ENCODE data around the gene TRAK1.
A peak's percentile ranks its signal among the peaks of the same experiment; 100 is the strongest.

TRAK1 gene

DNA sequence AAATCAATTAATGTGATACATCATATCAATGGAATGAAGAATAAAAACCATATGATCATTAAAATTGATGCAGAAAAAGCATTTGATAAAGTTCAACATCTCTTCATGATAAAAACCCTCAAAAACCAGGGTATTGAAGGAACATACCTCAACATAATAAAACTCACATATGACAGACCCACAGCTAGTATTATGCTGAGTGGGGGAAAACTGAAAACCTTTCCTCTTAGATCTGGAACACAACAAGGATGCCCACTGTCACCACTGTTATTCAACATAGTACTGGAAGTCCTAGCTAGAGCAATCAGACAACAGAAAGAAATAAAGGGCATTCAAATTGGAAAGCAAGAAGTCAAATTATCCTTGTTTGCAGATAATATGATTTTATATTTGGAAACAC lies 144.4 kb downstream of the TRAK1 start:
- H3K36me3 ChIP-seq (ENCODE audit: insufficient read depth, low read length) = no peaks in the 10 kb centered on the region
- H3K4me1 ChIP-seq (ENCODE audit: insufficient read depth, low read length) = no peaks in the 10 kb centered on the region
- peaks cover 10% of the 10 kb centered on the region for H3K9me3 ChIP-seq (ENCODE audit: low read length)
- no peak overlapping the region for H3K4me3 ChIP-seq (ENCODE audit: low read length)
- H2AFZ ChIP-seq (ENCODE audit: low read depth, low read length) = no peak overlapping the region
- H3K27me3 ChIP-seq (ENCODE audit: insufficient read depth, low read length) = no peaks in the 10 kb centered on the region

DNA sequence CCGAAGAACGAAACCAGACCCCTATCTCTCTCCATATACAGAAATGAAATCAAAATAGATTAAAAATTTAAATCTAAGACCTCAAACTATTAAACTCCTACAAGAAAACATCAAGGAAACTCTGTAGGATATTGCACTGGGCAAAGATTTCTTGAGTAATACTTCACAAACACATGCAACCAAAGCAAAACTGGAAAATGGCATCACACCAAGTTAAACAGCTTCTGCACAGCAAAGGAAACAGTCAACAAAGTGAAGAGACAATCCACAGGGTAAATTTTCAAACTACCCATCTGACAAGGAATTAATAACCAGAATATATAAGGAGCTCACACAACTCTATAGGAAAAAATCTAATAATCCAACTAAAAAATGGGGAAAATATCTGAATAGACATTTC lies 145.5 kb downstream of the TRAK1 start:
- H3K36me3 ChIP-seq (ENCODE audit: insufficient read depth, low read length) = no peaks in the 10 kb centered on the region
- H3K4me1 ChIP-seq (ENCODE audit: insufficient read depth, low read length) = no peaks in the 10 kb centered on the region
- no peaks in the 10 kb centered on the region for H3K27me3 ChIP-seq (ENCODE audit: insufficient read depth, low read length)
- H3K9me3 ChIP-seq (ENCODE audit: low read length) = peaks cover 10% of the 10 kb centered on the region
- H3K4me3 ChIP-seq (ENCODE audit: low read length) = no peak overlapping the region
- H2AFZ ChIP-seq (ENCODE audit: low read depth, low read length) = no peak overlapping the region

DNA sequence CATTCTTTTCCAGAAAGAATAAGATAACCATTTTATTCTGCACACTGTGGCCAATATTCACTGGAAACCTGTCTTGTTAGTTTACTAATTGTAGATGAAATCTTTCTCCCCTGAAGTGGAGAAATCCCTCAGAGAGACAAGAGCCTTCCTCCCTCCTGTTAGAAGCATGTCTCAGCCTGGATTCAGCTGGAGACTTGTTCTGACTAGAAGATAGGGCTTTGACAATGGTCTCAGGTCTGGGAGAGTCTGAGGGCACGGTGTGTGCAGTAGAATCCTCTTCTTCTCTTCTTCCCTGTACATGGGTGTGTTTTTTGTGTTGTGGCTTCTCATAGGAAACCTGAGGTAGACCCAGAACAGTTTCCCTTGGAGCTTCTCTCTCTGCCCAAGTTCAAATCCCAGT lies 154.9 kb downstream of the TRAK1 start:
- no peak overlapping the region for H2AFZ ChIP-seq (ENCODE audit: low read depth, low read length)
- H3K9me3 ChIP-seq (ENCODE audit: low read length) = no peaks in the 10 kb centered on the region
- no peak overlapping the region for H3K4me3 ChIP-seq (ENCODE audit: low read length)
- H3K27me3 ChIP-seq (ENCODE audit: insufficient read depth, low read length) = peaks cover 6% of the 10 kb centered on the region
- H3K4me1 ChIP-seq (ENCODE audit: insufficient read depth, low read length) = peaks cover 10% of the 10 kb centered on the region
- no peaks in the 10 kb centered on the region for H3K36me3 ChIP-seq (ENCODE audit: insufficient read depth, low read length)

DNA sequence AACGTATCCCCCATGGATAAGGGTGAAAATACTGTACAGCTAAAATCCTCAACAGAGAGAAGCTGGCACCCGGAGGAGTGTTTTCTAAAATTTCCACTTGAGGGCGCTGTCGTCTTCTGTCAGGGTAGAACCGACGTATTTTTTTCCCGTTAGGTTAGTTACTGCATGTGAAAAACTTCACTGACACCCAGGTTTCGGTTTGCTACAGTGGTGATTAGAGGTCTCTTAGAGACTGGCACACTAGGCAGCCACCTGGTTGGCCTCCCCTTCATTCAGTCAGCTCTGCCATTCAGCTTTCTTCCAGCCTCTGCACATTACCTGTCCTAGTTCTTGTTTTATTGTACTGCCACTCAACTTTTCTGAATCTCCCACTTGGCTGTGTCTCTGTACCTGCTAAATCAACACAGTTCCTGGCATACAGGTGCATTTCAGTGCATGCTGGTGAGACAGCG lies 156.4 kb downstream of the TRAK1 start:
- Histone ChIP-seq H3K4me1 (ENCODE audit: insufficient read depth, low read length) (peaks cover 10% of the 10 kb centered on the region), H3K27me3 (ENCODE audit: insufficient read depth, low read length) (peaks cover 6% of the 10 kb centered on the region), H3K36me3 (ENCODE audit: insufficient read depth, low read length) (no peaks in the 10 kb centered on the region), H3K9me3 (ENCODE audit: low read length) (no peaks in the 10 kb centered on the region), H3K4me3 (ENCODE audit: low read length) (no peak overlapping the region), H2AFZ (ENCODE audit: low read depth, low read length) (peak overlapping the region; percentile 34)

DNA sequence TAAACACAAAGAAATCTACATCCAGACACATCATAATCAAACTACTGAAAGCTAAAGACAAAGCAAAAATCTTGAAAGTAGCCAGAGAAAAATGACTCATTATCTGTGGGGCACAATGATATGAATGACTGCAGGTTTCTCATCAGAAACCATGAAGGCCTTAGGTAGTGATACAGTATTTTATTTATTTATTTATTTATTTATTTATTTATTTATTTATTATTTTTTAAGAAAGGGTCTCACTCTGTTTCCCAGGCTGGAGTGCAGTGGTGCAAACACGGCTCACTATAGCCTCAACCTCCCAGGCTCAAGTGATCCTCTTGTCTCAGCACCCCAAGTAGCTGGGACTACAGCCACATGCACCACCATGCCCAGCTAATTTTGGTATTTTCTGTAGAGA lies 159.6 kb downstream of the TRAK1 start:
- H3K9me3 ChIP-seq (ENCODE audit: low read length) = no peaks in the 10 kb centered on the region
- H3K4me3 ChIP-seq (ENCODE audit: low read length) = no peak overlapping the region
- H2AFZ ChIP-seq (ENCODE audit: low read depth, low read length) = no peak overlapping the region
- peaks cover 10% of the 10 kb centered on the region for H3K4me1 ChIP-seq (ENCODE audit: insufficient read depth, low read length)
- peaks cover 17% of the 10 kb centered on the region for H3K27me3 ChIP-seq (ENCODE audit: insufficient read depth, low read length)
- H3K36me3 ChIP-seq (ENCODE audit: insufficient read depth, low read length) = no peaks in the 10 kb centered on the region

DNA sequence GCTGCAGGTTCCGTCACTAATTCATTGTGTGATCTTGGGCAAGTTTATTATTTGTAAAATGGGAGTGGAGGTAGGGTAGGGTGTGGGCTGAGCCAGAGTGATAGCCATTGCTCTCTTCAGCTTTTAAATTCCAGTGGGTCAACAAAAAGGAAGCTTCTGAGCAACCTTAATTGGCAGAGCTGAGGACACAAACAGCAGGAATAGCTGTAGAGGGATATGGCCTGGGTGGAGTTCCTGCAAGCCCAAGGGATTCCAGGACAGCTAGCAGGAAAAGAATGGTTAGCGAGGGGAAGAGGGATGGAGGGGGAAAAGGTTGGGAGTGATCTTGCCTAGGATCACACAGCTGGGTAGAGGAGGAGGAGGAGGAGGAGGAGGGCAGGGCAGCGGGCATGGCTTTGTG lies 163.4 kb downstream of the TRAK1 start:
- Histone ChIP-seq H3K4me1 (ENCODE audit: insufficient read depth, low read length) (no peaks in the 10 kb centered on the region), H3K9me3 (ENCODE audit: low read length) (no peaks in the 10 kb centered on the region), H3K36me3 (ENCODE audit: insufficient read depth, low read length) (no peaks in the 10 kb centered on the region), H3K27me3 (ENCODE audit: insufficient read depth, low read length) (peaks cover 16% of the 10 kb centered on the region), H2AFZ (ENCODE audit: low read depth, low read length) (no peak overlapping the region), H3K4me3 (ENCODE audit: low read length) (no peak overlapping the region)

DNA sequence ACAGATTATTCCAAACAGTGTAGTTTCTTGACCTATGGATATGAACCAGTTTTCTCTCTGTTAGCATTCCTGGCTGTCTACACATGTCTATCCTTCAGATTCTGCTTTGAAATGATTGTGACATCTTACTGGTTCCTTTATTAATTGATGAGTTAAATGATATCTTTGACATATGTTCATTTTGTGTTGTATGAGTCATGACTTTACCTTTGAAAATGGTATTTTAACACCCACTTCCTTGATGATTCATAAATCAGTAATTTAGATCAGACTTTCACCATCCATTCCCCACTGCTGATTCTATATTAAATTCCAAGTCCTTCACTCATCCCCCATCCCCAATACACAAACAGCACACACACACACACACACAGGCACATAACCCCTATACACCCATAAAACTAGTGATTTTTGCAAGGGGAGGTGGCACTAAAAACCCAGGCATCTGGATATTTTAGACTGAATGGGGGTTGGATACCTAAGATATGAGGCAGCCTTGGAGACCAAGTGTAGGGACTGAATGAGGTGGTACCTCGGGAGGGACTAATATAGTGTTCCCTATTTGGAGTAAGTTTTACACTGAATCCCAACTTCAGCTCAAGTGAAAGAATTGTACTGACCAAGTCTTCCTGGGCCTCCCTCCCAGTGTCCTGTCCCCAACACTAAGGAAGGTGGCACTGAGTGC lies 165.1 kb downstream of the TRAK1 start:
- Histone ChIP-seq H3K4me3 (ENCODE audit: low read length) (no peak overlapping the region), H3K9me3 (ENCODE audit: low read length) (no peaks in the 10 kb centered on the region), H3K4me1 (ENCODE audit: insufficient read depth, low read length) (no peaks in the 10 kb centered on the region), H3K36me3 (ENCODE audit: insufficient read depth, low read length) (no peaks in the 10 kb centered on the region), H3K27me3 (ENCODE audit: insufficient read depth, low read length) (peaks cover 17% of the 10 kb centered on the region), H2AFZ (ENCODE audit: low read depth, low read length) (no peak overlapping the region)

DNA sequence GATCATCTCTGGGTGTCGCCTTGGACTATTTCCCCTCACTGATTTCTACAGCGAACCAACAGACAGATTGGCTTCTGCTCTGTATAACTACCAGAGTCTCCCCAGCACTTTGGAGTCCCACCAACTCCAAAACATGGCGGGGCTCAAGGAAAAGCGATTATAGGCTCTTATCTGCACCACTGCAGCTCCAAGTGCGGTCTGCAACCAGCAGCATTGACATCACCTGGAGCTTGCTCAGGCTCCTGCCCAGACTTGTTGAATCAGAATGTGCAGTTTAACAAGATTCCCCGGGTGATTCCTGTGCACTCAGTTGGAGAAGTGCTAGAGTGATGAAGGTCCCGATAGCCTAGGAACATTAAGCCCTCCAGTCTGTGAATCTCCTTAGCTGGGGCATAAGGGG lies 165.8 kb downstream of the TRAK1 start:
- H3K36me3 ChIP-seq (ENCODE audit: insufficient read depth, low read length) = no peaks in the 10 kb centered on the region
- peaks cover 17% of the 10 kb centered on the region for H3K27me3 ChIP-seq (ENCODE audit: insufficient read depth, low read length)
- H2AFZ ChIP-seq (ENCODE audit: low read depth, low read length) = no peak overlapping the region
- H3K4me3 ChIP-seq (ENCODE audit: low read length) = no peak overlapping the region
- no peaks in the 10 kb centered on the region for H3K9me3 ChIP-seq (ENCODE audit: low read length)
- no peaks in the 10 kb centered on the region for H3K4me1 ChIP-seq (ENCODE audit: insufficient read depth, low read length)

DNA sequence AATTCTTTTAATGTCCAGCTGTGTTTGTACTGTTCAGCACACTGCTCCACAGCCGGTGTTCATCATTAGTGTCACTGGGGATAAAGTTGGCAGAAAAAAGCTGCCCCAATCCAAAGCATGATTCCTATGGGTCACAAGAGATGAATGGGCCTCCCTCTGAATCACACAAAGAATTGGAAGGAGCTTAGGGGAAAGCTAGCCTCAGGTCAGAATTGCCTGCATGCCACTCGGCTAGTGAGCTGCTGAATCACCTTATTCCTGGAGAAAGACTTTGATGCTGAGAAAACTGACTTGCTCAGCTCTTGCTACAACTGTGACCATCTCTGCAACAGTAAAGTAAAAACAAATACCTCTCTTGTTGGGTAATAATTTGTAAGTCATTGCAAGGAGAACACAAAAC lies 171.4 kb downstream of the TRAK1 start:
- Histone ChIP-seq H3K4me1 (ENCODE audit: insufficient read depth, low read length) (peaks cover 5% of the 10 kb centered on the region), H3K4me3 (ENCODE audit: low read length) (no peak overlapping the region), H3K9me3 (ENCODE audit: low read length) (peaks cover 9% of the 10 kb centered on the region), H3K36me3 (ENCODE audit: insufficient read depth, low read length) (no peaks in the 10 kb centered on the region), H3K27me3 (ENCODE audit: insufficient read depth, low read length) (peaks cover 6% of the 10 kb centered on the region), H2AFZ (ENCODE audit: low read depth, low read length) (no peak overlapping the region)

DNA sequence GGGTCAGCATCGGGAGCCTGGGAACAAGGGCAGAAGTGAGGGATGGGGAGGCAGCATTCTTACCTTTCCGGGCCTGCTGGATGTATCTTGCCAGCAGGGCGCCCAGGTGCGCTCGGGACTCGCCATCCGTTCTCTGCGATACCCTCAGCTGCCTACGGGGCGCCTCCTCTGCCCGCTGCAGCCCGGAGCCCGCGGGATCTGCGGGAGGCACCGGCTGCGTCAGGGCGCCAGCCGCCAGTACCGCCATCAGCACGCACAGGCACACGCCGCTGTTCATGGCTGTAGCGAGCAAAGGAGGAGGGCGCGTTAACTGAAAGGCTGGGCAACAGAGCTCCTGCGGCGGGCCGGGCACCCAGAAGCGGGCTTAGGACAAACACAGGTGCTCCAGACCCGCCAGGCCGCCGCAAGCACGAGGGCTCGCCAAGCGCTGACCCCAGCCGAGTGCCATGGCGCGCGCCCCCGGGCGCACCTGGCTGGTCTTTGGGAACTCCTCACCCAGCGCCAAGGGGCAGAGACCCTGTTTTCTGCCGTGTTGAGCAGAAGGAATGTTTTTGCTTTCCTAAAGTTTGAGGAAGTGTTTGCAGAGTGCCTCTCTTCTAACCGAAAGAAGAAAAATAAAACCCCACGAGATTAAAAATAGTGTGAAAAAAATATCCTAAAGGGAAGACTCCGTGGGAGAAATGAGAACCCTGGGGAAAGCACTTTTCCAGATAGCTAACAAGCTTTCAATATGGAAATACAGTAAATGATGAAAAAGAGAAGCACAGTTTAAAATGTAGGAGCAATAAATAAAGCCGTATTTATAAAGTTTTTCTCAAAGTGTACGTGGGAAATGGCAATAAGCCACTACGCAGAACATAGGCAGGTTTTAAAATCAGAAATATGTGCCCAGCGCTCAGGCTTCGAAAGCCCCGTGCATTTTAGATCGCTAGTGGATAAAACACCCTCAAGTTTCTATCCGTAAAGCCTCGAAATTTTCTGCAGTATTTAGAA lies 172.5 kb downstream of the TRAK1 start:
- H3K36me3 ChIP-seq (ENCODE audit: insufficient read depth, low read length) = no peaks in the 10 kb centered on the region
- H3K9me3 ChIP-seq (ENCODE audit: low read length) = peaks cover 9% of the 10 kb centered on the region
- no peak overlapping the region for H3K4me3 ChIP-seq (ENCODE audit: low read length)
- H3K4me1 ChIP-seq (ENCODE audit: insufficient read depth, low read length) = peaks cover 5% of the 10 kb centered on the region
- peaks cover 16% of the 10 kb centered on the region for H3K27me3 ChIP-seq (ENCODE audit: insufficient read depth, low read length)
- H2AFZ ChIP-seq (ENCODE audit: low read depth, low read length) = no peak overlapping the region

DNA sequence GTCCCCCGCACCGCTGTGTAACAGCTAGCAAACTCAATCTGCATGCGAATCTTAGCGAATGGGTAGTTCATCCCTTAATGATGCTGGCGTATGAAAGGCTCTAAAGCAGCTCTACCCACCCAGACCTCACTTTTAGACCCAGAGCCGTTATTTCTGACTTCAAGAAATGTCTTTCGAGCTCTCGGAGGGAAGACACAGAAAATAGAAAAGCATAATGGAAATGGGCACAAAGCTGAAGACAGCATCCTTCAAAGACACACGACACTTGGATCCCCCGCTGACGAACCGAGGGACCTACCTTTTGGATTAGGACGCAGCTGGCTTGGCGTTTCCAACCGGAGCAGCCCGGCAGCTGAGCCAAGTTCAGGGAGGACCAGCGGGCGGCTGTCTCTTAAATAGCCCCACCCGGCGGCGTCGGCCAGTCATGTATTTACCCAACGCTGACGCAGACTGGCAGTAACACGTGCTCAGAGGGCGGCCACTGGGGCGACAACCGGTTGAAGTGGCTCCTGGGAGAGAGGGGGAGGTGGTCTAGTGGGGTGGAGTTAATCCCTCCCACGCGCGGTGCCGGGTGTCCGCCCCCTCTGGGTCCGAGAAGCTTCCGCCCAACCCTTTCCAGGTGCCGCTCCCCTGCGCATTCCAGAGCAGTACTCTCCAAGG lies 173.4 kb downstream of the TRAK1 start:
- peaks cover 5% of the 10 kb centered on the region for H3K4me1 ChIP-seq (ENCODE audit: insufficient read depth, low read length)
- H3K36me3 ChIP-seq (ENCODE audit: insufficient read depth, low read length) = no peaks in the 10 kb centered on the region
- no peak overlapping the region for H3K4me3 ChIP-seq (ENCODE audit: low read length)
- H3K27me3 ChIP-seq (ENCODE audit: insufficient read depth, low read length) = peaks cover 21% of the 10 kb centered on the region
- no peak overlapping the region for H2AFZ ChIP-seq (ENCODE audit: low read depth, low read length)
- H3K9me3 ChIP-seq (ENCODE audit: low read length) = peaks cover 9% of the 10 kb centered on the region

DNA sequence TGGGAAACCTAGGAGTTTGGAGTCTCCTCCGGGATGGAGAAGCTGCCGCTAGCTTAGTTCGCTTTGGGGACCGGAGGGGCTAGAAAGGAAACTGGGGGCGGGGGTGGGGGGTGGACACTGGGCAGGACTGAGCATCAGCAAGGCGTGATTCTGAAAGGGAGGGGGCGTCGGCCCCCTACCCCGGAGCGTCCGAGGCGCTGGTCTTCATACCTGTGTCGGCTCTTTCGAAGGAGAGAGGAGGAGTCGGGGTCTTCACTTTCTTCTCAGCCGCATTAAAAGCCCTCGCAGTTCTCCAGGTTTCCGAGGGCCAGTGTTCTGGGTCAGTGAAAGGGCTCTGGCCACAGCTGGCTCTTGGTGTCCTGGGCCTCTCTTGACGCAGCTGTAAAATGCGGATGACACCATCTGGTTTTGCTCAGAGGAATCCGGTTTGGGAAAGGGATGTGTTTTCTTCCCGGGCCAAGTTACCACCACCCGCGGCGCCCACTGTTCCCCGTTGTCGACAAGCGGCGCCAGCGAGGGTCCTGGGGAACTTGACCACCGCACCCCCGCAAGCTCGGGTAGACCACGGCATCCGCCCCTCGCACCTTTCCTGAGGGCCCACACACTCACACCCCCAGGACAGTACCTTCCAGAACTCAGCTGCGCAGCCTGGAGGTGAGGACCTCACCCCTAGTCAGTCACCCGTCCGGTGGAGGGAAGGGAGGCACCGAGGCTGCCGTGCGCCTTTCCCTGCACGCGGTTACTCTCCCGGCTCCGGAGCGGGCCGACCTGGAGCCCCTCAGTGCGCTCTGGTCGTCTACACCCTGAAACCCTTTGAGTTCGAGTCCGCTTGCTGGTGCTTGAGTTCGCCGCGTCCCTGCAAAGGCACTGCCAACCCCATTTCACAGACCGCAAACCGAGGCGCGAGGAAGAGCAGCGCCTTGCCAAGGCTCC lies 174.2 kb downstream of the TRAK1 start:
- no peak overlapping the region for H2AFZ ChIP-seq (ENCODE audit: low read depth, low read length)
- no peaks in the 10 kb centered on the region for H3K36me3 ChIP-seq (ENCODE audit: insufficient read depth, low read length)
- peaks cover 5% of the 10 kb centered on the region for H3K4me1 ChIP-seq (ENCODE audit: insufficient read depth, low read length)
- no peak overlapping the region for H3K4me3 ChIP-seq (ENCODE audit: low read length)
- H3K9me3 ChIP-seq (ENCODE audit: low read length) = peaks cover 9% of the 10 kb centered on the region
- peaks cover 22% of the 10 kb centered on the region for H3K27me3 ChIP-seq (ENCODE audit: insufficient read depth, low read length)
